Activated gamma-delta T cell (primary cell): ENCODE results near the gene EPO.
"Not testable (repeated sequence)": the region's sequence is repeated elsewhere in the genome, so short reads cannot be mapped to it uniquely, and the experiment has no call there.

Experiments used
- DNase-seq: peaks from one replicate; lab custom pipeline; 2025; lab: John Stamatoyannopoulos, UW

Gene EPO

DNA sequence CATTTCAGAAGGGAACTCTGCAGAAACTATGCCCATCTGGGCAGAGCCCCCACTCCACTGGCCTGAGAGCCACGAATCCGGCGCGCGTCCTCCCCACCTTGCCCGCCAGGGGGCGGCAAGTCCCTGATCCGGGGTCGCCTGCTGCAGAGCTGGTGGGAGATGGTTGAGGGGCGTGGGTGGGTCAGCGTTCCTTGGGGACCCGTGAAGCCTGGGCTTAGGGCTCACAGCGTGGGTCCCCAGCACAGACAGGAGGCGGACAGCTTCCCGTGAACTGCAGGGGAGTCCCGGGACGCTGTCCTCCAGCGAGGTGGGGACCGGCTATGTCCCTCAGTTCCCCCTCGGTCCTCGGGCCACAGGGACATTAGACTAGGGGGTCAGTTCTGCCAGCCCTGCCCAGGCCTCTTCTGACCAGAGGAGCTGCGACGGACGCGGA is 14.9 kb upstream of the EPO start:
- peak; percentile 50 for DNase-seq

DNA sequence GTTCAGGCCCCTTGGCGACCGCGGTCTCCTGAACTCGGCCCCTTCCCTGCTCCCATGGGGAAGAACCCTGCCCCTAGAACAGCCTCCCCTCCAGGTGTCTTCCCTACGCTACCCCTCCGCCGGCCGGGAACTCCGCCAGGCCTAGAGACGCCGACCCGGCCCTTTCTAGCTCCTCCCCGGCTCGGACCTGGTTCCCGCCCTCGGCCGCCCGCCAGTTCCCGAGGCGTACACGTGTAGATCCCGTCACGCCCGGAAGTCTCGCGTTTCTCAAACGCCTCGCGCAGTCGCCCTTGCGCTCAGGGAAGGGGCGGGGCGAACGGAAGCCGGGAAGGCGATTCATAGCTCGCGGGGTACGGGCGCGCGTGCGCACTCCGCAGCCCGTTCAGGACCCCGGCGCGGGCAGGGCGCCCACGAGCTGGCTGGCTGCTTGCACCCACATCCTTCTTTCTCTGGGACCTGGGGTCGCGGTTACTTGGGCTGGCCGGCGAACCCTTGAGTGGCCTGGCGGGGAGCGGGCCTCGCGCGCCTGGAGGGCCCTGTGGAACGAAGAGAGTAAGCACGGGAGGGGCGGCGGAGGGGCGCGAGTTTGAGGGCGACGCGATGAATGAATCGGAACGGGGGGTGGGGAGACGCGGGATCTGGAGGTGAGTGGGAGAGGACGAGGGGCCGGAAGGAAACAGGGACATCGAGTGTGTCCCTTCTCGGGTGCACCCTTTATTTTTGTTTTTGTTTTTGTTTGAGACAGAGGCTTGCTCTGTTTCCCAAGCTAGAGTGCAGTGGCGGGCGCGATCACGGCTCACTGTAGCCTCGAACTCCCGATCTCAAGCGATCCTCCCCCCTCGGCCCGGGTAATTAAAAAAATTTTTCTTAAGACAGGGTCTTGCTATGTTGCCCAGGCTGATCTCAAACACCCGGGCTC is 14.3 kb upstream of the EPO start, which contains the start of gene POP7:
POP7 (plus strand) TSS at position 369 of the 919 bp plus-strand sequence. CDS start 710 bp downstream, outside the sequence.
- DNase-seq: peak; percentile 95

DNA sequence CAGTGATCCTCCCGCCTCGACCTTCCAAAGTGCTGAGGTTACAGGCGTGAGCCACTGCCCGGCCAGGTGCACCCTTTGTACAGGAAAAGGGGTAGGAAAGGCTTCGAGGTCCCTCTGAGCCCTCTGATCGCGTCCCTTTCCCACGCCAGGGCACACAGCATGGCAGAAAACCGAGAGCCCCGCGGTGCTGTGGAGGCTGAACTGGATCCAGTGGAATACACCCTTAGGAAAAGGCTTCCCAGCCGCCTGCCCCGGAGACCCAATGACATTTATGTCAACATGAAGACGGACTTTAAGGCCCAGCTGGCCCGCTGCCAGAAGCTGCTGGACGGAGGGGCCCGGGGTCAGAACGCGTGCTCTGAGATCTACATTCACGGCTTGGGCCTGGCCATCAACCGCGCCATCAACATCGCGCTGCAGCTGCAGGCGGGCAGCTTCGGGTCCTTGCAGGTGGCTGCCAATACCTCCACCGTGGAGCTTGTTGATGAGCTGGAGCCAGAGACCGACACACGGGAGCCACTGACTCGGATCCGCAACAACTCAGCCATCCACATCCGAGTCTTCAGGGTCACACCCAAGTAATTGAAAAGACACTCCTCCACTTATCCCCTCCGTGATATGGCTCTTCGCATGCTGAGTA is 13.5 kb upstream of the EPO start:
- DNase-seq: no peak

DNA sequence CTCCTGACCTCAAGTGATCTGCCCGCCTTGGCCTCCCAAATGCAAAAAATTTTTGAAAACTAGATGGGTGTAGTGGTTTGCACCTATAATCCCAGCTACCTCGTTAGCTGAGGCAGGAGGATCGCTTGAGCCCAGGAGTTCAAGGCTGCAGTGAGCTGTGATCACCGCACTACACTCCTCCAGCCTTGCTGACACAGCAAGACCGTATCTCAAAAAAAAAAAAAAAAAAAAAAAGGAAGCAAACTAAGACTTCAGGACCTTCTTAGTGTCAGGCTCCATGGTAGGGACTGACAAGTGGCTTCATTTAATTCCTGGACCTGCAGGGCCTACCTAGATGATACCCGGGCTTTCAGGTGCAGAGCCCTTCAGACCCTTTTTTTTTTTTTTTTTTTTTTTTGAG is 11.9 kb upstream of the EPO start:
- no peak for DNase-seq

DNA sequence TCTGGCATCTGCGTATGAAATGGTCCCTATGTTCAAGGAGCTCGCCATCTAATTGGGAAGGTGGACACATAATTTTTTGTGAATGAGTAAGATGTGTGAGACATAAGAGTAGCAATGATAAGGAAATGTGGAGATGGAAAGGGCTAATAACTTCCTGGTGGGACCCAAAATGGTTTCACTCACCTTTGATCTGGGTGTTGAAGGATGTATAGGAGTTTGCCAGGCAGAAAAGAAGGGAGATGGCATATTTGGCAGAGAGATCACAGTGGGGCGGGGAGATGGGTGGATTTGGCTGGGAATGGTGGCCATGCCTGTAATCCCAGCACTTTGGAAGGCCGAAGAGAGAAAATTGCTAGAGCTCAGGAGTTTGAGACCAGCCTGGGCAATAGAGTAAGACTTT is 9.8 kb upstream of the EPO start:
- no peak for DNase-seq

DNA sequence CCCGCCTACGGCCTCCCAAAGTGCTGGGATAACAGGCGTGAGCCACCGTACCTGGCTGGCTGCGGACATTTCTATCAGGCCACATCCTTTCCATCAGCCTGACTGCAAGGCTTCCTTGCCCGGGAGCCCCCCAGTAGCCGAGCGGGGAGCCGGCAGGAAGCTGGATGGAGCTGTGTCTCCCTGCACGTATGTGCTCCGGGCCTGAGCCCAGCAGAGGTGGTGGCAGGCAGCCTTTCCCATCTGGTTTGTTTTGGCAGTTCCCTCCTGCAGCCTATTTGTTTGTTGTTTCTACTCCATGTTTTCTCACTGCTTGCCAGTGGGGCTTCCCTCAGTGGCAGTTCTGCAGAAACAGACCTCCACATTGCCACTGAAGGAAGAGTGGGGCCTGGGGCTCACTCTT is 8.9 kb upstream of the EPO start:
- DNase-seq: no peak

DNA sequence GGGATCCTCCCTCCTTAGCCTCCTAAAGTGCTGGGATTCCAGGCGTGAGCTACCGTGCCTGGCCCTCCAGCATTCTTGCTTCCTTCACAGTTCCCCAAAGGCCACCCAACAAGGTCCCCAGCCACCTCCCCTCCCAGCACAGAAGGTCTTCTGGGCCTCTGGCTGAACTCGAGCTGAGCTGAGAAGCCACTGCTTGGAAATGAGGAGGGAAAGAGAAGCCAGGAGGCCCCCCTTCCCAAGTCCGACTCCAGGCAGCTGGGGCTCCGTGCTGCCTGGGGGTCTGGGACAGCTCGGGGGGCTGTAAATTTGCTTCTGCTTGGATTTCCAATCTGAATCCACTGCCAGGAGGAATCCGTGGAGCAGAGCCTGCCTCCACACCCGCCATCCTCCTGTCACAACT is 5.5 kb upstream of the EPO start:
- DNase-seq: no peak

DNA sequence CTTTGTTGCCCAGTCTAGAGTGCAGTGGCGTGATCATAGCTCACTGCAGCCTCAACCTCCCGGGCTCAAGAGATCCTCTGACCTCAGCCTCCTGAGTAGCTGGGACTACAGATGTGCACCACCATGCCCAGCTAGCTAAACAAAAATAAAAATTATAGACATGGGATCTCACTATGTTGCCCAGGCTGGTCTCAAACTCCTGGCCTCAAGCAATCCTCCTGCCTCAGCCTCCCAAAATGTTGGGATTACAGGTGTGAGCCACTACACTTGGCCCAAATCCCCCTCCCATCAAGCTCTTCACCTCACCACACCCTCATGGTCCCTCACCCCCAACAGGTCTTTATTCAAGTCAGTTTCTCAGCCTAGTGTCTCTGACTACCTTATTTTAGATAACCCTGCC is 3.2 kb upstream of the EPO start:
- DNase-seq: not testable (repeated sequence)

DNA sequence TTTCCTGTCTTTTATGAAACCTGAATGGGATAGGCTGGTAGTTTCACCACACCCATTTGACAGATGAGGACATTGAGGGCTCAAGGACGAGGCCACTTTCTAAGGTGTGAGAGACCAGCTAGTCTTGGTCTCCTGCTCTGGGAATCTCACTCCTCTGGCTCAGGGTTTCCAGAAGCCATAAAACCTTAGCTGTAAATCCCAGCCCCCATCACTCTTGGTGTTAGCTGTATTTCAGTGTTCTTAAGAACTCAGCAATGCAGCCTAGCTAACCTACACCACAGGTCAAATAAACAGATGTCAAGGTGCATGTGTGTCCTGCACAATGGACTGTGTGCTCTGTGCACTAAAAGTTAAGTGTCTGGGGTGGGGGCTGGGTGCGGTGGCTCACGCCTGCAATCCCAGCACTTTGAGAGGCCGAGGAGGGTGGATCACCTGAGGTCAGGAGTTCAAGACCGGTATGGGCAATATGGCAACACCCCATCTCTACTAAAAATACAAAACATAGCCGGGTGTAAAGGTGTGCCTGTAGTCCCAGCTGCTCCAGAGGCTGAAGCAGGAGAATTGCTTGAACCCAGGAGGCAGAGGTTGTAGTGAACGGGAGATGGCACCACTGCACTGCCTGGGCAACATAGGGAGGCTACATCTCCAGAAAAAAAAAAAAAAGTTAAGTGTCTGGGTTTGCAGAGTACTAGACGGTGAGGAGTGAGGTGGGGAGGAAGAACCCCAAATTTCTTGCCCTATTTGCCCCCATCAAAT is 567 bp upstream of the EPO start:
- DNase-seq: no peak

DNA sequence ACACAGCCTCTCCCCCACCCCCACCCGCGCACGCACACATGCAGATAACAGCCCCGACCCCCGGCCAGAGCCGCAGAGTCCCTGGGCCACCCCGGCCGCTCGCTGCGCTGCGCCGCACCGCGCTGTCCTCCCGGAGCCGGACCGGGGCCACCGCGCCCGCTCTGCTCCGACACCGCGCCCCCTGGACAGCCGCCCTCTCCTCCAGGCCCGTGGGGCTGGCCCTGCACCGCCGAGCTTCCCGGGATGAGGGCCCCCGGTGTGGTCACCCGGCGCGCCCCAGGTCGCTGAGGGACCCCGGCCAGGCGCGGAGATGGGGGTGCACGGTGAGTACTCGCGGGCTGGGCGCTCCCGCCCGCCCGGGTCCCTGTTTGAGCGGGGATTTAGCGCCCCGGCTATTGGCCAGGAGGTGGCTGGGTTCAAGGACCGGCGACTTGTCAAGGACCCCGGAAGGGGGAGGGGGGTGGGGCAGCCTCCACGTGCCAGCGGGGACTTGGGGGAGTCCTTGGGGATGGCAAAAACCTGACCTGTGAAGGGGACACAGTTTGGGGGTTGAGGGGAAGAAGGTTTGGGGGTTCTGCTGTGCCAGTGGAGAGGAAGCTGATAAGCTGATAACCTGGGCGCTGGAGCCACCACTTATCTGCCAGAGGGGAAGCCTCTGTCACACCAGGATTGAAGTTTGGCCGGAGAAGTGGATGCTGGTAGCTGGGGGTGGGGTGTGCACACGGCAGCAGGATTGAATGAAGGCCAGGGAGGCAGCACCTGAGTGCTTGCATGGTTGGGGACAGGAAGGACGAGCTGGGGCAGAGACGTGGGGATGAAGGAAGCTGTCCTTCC is 620 bp downstream of the EPO start:
- DNase-seq: no peak

DNA sequence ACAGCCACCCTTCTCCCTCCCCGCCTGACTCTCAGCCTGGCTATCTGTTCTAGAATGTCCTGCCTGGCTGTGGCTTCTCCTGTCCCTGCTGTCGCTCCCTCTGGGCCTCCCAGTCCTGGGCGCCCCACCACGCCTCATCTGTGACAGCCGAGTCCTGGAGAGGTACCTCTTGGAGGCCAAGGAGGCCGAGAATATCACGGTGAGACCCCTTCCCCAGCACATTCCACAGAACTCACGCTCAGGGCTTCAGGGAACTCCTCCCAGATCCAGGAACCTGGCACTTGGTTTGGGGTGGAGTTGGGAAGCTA is 1.2 kb downstream of the EPO start:
- no peak for DNase-seq

DNA sequence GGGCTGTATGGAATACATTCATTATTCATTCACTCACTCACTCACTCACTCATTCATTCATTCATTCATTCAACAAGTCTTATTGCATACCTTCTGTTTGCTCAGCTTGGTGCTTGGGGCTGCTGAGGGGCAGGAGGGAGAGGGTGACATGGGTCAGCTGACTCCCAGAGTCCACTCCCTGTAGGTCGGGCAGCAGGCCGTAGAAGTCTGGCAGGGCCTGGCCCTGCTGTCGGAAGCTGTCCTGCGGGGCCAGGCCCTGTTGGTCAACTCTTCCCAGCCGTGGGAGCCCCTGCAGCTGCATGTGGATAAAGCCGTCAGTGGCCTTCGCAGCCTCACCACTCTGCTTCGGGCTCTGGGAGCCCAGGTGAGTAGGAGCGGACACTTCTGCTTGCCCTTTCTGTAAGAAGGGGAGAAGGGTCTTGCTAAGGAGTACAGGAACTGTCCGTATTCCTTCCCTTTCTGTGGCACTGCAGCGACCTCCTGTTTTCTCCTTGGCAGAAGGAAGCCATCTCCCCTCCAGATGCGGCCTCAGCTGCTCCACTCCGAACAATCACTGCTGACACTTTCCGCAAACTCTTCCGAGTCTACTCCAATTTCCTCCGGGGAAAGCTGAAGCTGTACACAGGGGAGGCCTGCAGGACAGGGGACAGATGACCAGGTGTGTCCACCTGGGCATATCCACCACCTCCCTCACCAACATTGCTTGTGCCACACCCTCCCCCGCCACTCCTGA is 2.4 kb downstream of the EPO start:
- no peak for DNase-seq

DNA sequence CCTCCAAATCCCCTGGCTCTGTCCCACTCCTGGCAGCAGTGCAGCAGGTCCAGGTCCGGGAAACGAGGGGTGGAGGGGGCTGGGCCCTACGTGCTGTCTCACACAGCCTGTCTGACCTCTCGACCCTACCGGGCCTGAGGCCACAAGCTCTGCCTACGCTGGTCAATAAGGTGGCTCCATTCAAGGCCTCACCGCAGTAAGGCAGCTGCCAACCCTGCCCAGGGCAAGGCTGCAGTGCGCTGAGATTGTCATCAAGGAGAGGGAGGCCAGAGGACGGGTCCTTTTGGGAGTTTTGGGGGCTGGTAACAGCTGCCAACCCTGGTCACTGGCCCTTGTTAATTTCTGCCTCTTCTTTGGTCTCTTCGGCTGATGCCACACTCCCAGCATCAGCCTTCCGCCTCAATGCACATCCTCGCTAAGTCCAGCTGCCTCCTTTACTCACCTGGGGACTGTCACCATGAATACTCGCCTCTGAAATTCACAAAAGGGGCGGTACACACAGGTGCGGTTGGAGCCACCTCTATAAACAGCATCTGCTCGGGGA is 3.5 kb downstream of the EPO start:
- no peak for DNase-seq

DNA sequence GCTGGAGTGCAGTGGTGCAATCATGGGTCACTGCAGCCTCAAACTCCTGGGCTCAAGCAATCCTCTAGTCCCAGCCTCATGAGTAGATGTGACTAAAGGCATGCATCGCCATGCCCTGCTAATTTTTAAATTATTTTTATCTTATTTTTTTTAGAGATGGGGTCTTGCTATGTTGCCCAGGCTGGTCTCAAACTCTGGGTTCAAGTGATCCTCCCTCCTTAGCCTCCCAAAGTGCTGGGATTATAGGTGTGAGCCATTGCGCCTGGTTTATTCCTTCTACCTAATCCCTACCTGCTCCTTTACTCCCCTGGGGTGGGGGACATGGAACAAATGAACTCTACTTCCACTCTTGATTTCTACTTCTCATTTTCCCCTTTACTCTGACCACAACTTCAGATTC is 4.1 kb downstream of the EPO start:
- not testable (repeated sequence) for DNase-seq

DNA sequence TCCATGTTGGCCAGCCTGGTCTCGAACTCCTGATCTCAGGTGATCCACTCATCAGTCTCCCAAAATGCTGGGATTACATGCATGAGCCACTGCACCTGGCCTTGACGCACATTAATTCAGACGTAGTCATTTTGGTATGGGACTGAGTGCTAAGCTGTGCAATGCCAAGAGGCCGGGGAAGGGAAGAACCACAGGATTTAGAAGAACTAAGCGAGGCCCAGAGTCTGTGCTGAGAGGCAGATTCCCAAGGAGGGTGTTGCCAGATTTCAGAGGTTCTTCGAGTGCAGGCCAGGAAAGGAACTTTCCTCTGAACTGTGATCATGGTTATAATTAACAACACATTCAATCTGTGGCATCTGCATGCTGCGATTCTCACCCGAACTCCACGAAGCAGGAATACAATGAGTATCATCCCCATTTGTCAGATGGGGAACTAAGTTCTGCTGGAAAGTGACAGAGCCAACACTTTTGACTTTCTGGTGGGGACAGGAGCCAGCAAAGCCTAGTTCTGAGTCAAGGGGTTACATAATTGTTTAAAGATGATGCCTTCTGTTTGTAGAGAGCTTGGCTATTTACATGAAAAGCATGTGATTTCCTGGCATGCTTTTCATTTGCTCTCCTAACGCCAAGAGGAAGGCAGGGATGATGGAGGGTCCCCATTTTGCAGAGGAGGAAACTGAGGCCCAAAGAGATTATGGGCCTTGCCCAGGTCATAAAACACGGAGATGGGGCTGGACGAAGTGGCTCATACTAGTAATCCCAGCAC is 6.9 kb downstream of the EPO start:
- no peak for DNase-seq

DNA sequence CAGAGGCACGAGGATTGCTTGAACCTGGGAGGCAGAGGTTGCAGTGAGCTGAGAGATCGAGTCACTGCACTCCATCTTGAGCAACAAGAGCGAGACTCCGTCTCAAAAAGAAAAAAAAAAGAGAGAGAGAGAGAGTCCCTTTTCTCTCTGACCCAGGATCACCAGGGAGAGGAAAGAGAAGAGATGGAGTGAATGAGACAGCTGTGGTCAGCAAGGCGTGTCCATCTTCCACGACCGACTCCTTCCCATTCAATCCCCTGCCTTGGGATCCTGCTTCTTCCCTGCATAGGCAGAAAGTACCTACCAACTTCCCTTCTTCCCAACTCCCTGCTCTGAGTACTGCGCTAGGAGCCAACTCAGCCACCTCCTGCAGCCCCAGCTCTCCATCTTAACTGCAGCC is 7.9 kb downstream of the EPO start:
- DNase-seq: no peak

DNA sequence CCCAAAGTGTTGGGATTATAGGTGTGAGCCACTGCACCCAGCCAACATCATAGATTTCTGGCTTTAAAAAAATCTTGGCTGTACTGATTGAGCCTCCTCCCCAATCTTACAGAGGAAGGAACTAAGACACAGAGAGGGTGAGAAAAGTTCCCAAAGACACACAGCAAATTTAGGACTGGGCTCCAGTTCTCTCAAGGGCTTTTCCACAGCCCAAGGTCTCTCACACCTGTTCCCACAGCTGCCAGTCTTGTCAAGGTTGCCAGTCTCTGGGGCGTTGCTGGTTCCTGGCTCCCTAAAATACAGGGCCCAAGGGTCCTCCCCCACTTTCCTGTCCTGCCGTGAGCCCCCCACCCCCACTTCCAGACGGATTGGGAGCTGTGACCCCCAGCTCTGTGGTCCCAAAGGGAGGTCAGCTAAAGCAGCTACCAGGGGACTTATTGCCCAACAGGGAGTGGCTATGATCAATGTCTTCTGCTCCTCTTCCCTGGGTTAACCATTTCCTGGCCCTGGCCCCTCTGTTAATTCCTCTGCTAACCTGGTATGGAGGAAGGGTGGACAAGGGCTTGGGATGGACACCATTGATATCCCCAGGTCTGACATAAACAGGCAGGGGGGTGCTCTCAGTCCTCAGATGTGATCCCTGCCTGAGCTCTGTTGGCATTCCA is 10.0 kb downstream of the EPO start:
- DNase-seq: no peak

DNA sequence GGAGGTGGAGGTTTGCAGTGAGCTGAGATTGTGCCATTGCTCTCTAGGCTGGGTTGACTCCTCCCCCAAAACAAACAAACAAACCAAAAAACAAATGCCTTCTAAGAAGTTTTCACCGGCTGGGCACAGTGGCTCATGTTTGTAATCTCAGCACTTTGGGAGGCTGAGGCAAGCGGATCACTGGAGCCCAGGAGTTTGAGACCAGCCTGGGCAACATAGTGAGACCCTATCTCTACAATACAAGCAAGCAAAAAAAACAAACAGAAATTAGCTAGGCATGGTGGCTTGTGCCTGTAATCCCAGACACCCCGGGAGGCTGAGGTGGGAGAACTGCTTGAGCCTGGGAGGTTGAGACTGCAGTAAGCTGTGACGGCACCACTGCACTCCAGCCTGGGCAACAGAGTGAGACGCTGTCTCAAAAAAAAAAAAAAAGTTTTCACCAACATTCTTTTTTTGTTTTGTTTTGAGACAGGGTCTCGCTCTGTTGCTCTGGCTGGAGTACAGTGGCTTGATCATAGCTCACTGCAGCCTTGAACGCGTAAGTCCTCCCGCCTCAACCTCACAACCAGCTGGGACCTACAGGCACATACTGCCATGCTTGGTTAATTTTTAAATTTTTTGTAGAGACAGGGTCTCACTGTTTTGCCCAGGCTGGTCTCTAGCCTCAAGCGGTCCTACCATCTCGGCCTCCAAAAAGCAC is 11.8 kb downstream of the EPO start:
- no peak for DNase-seq

DNA sequence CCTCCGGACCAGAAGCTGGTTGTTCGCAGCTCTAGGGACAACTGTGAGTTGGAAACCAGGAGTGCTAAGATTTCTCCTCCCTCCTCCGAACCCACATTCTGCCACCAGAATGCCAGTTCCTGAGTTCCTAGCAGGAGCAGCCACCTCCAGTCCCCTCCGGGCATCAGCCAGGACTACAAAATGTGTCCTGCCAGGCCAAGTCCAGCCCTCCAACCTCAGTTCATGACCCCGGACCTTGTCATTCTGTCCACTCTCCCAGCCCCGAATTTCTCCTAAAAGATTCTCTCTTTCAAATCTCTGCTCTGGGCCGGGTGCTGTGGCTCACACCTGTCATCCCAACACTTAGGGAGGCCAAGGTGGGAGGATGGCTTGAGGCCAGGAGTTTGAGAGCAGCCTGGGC is 15.5 kb downstream of the EPO start:
- DNase-seq: no peak
